ENCODE data around the gene OR7G3. TPM values are rescaled to one million over a fixed set of nuclear protein-coding genes. Genes with fewer than 3 reads are reported as not detected.

The OR7G3 gene
- total RNA-seq, 4 donors from 2014 or later, result not detected

- Histone ChIP-seq H3K4me3 (replicated peaks in 1 of 3) (no peak overlapping the region), H3K27ac (no peak overlapping the region), H3K9me3 (no peaks in the 10 kb centered on the region), H3K36me3 (no peaks in the 10 kb centered on the region), H3K27me3 (no peaks in the 10 kb centered on the region), H3K4me1 (no peaks in the 10 kb centered on the region)
- TF ChIP-seq CTCF (IDR thresholded peaks at IDR 0.05) (no peak), POLR2A (IDR thresholded peaks at IDR 0.05) (no peak)
- WGBS, 2 donors, result 53 to 54% methylated on average over 5 of the region's 5 CpGs
- intact Hi-C loops (cut with DNase I), result no loop called here
- DNase-seq, result no peak
Measured at GRCh38 chr19:9116547-9116946, 10.2 kb downstream of the OR7G3 start.

DNA sequence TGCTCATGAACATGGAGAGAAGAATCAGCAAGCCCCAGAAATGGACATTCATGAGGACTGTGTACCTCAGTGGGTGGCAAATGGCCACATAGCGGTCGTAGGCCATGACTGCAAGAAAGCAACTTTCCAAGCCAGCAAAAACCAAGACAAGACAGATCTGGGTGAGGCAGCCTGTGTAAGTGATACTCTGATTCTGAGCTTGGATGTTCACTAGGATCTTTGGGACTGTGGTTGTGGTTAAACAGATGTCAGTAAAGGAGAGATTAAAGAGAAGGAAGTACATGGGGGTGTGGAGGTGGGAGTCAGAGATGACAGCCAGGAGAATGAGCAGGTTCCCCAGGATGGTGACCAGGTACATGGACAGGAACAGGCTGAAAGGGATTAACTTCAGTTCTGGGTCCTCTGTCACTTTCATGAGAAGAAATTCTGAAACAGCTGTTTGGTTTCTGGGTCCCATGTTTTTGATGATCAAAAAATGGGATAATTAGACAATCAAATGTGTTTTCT lies 11.4 kb downstream of the OR7G3 start, which contains the start of gene OR7G1:
OR7G1 (minus strand) TSS at position 457 of the 507 bp plus-strand sequence; CDS start at position 457, 0 bp downstream.
- no peaks in the 10 kb centered on the region for H3K9me3 ChIP-seq
- H3K4me3 ChIP-seq (replicated peaks in 1 of 3), result no peak within 1 kb of the TSS
- TF ChIP-seq CTCF (IDR thresholded peaks at IDR 0.05), result no peak
- H3K27me3 ChIP-seq, result no peaks in the 10 kb centered on the region
- intact Hi-C loops (cut with DNase I), result no loop called here
- 85 to 92% methylated on average over 2 of the region's 2 CpGs for WGBS, 2 donors
- DNase-seq, result no peak
- H3K4me1 ChIP-seq, result no peaks in the 10 kb centered on the region
- no peaks in the 10 kb centered on the region for H3K36me3 ChIP-seq
- no peak within 1 kb of the TSS for H3K27ac ChIP-seq

- H3K36me3 ChIP-seq, result no peaks in the 10 kb centered on the region
Measured at GRCh38 chr19:9109959-9110358, 16.8 kb downstream of the OR7G3 start.

DNA sequence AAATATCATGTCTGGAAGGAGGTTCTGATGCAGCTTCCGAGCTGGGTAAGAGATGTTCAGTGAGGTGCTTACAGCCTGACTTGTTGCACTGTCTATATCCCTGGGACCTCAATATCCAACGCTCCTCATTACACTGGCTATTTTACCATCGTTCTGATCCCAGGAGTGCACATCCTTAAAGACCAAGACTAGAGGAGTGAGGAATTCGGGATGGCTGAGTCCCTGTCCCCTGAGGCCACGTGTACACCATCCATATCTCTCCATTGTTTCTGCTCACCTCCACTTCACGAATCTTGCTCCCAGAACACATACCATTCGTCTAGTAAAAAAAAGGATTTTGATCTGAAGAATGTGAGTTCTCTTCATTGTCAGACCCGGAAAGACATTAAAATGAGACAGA lies 19.4 kb downstream of the OR7G3 start, which contains the start of gene OR7G2:
OR7G2 (minus strand) TSS at position 101 of the 400 bp plus-strand sequence. CDS start 4,232 bp downstream, outside the sequence.
- no peak within 1 kb of the TSS for H3K27ac ChIP-seq
- no peaks in the 10 kb centered on the region for H3K4me1 ChIP-seq
- intact Hi-C loops (cut with DNase I), result no loop called here
- DNase-seq, result no peak
- no peak within 1 kb of the TSS for H3K4me3 ChIP-seq (replicated peaks in 1 of 3)
- TF ChIP-seq CTCF (IDR thresholded peaks at IDR 0.05), result no peak
- TF ChIP-seq POLR2A (IDR thresholded peaks at IDR 0.05), result no peak
- no peaks in the 10 kb centered on the region for H3K9me3 ChIP-seq
- H3K36me3 ChIP-seq, result no peaks in the 10 kb centered on the region
- 67 to 69% methylated on average over 8 of the region's 8 CpGs for WGBS, 2 donors
- peaks cover 3% of the 10 kb centered on the region for H3K27me3 ChIP-seq

More at GRCh38 chr19:9109959-9110358, 16.8 kb downstream of the OR7G3 start:
- 49 to 55% methylated on average over 2 of the region's 2 CpGs for WGBS, 2 donors
- Histone ChIP-seq H3K27ac (no peak overlapping the region), H3K4me1 (no peaks in the 10 kb centered on the region), H3K4me3 (replicated peaks in 1 of 3) (no peak overlapping the region), H3K27me3 (peaks cover 3% of the 10 kb centered on the region), H3K9me3 (no peaks in the 10 kb centered on the region)
- intact Hi-C loops (cut with DNase I), result no loop called here
- no peak for DNase-seq
- TF ChIP-seq POLR2A (IDR thresholded peaks at IDR 0.05), result no peak
- no peak for TF ChIP-seq CTCF (IDR thresholded peaks at IDR 0.05)

DNA sequence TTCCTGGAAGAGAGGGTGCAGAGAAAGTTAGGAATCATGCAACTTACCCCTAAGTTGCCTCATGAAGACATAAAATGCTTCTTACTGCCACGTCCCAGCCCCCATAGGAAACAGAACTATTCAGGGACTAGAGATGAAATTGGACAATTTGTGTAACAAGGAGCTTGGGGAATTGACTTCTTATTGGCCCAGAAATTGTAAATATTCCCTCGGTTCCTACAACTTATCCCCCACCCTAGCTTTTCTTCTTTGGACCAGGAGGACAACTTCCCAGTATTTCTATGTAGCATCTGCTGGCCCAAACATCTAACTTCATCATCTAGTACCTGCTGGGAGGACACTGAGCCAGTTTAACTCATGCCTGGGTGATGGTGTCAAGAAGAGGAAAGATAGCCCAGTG lies 40.0 kb downstream of the OR7G3 start, which contains the start of gene OR1M1:
OR1M1 (plus strand) TSS at position 301 of the 400 bp plus-strand sequence. CDS start 6,184 bp downstream, outside the sequence.
- TF ChIP-seq POLR2A (IDR thresholded peaks at IDR 0.05) (no peak), CTCF (IDR thresholded peaks at IDR 0.05) (no peak)
- Histone ChIP-seq H3K27ac (no peak within 1 kb of the TSS), H3K36me3 (no peaks in the 10 kb centered on the region), H3K27me3 (no peaks in the 10 kb centered on the region), H3K4me1 (no peaks in the 10 kb centered on the region), H3K9me3 (no peaks in the 10 kb centered on the region), H3K4me3 (replicated peaks in 1 of 3) (no peak within 1 kb of the TSS)
- 41 to 57% methylated on average over 2 of the region's 2 CpGs for WGBS, 2 donors
- intact Hi-C loops (cut with DNase I), result no loop called here
- DNase-seq, result no peak
